Measurements from ENCODE around the gene SIGLEC15.

The SIGLEC15 gene

GRCh38 chr18:45880876-45881558 is 55.5 kb downstream of the SIGLEC15 start:
- no peak for DNase-seq

- no peak for DNase-seq
These were observed 62.1 kb downstream of the SIGLEC15 start for GRCh38 chr18:45887585-45887984.

- DNase-seq, result no peak
These were observed 64.1 kb downstream of the SIGLEC15 start for GRCh38 chr18:45889419-45890064.

GRCh38 chr18:45890606-45891005 is 65.1 kb downstream of the SIGLEC15 start:
- DNase-seq, result no peak

GRCh38 chr18:45891806-45892205 is 66.3 kb downstream of the SIGLEC15 start:
- DNase-seq, result no peak
